Ovary (tissue), 3 donors: ENCODE results near the gene SLC2A13.

Experiments
- POLR2A ChIP-seq: fragments of 450-650 bp; IDR thresholded peaks from one replicate; pipeline ENCODE4 v1.6.1; 2017; ENCODE audit warnings: antibody characterized with exemption, mild to moderate bottlenecking, moderate library complexity
- TF ChIP-seq, protein P1 (sequence below), 3 donors: fragments of 450-650 bp in 2 of 3; fragments of 200-600 bp in 1 of 3; IDR thresholded peaks; one replicate each; pipeline versions ENCODE4 v1.5.1 to v1.8.0; 2016 to 2022; ENCODE audit warnings: antibody characterized with exemption in 3 of 3, mild to moderate bottlenecking in 1 of 3
- donor health status: DM: no; HTN: no; CAD: no.

DNA sequence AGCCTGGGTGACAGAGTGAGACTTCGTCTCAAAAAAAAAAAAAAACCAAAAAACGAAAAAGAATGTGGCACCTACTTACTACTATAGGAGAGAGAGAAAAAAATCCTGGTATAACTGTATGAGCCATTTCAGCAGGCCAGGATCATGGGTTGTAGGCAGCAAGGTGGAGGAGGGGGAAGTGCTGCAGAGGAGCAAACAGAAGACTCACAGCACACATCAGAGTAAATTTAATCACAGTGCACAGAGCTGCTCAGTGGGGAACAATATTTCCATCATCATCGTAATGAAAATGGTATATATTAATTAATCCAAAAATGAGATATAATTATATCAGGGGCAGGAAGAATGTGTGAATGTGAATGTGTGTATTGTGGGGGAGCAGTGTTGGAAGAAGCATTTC lies 175.8 kb downstream of the SLC2A13 start:
- TF ChIP-seq, protein P1, sequence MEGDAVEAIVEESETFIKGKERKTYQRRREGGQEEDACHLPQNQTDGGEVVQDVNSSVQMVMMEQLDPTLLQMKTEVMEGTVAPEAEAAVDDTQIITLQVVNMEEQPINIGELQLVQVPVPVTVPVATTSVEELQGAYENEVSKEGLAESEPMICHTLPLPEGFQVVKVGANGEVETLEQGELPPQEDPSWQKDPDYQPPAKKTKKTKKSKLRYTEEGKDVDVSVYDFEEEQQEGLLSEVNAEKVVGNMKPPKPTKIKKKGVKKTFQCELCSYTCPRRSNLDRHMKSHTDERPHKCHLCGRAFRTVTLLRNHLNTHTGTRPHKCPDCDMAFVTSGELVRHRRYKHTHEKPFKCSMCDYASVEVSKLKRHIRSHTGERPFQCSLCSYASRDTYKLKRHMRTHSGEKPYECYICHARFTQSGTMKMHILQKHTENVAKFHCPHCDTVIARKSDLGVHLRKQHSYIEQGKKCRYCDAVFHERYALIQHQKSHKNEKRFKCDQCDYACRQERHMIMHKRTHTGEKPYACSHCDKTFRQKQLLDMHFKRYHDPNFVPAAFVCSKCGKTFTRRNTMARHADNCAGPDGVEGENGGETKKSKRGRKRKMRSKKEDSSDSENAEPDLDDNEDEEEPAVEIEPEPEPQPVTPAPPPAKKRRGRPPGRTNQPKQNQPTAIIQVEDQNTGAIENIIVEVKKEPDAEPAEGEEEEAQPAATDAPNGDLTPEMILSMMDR (IDR thresholded peaks at IDR 0.05), result no peak
- no peak for TF ChIP-seq POLR2A
